HAP-1 (cell line): ENCODE results near the gene HPSE2.

ENCODE experiments used
- DNase-seq, 2 experiments: peaks; one replicate each; pipeline ENCODE4 v3.0.0-alpha.2; 2016 to 2020; ENCODE audit warnings: low spot score in 2 of 2
- H3K27me3 ChIP-seq: fragments of 250-450 bp; sonication (Bioruptor Pico); 2 replicates; pipeline ENCODE4 v1.5.1; 2020; ENCODE audit warnings: low read depth, mild to moderate bottlenecking, moderate library complexity
- H3K36me3 ChIP-seq: fragments of 250-450 bp; sonication (Bioruptor Pico); replicated peaks from 2 replicates; pipeline ENCODE4 v1.5.1; 2020; ENCODE audit warnings: mild to moderate bottlenecking
- H3K4me1 ChIP-seq: fragments of 250-450 bp; sonication (Bioruptor Pico); 2 replicates; pipeline ENCODE4 v1.5.1; 2020; ENCODE audit warnings: mild to moderate bottlenecking
- H3K4me3 ChIP-seq: fragments of 250-450 bp; sonication (Bioruptor Pico); 2 replicates; pipeline ENCODE4 v1.5.1; 2020; ENCODE audit warnings: mild to moderate bottlenecking, moderate library complexity
- H3K9me3 ChIP-seq: fragments of 250-450 bp; sonication (Bioruptor Pico); 2 replicates; pipeline ENCODE4 v1.5.1; 2020; ENCODE audit warnings: mild to moderate bottlenecking, moderate library complexity
- in situ Hi-C: fragments of 300-500 bp; cut with MboI; formaldehyde crosslinking; loops from 3 replicates; pipeline ENCODE4 v1.14.3; 2020; ENCODE audit warnings: low sequenced_read_pairs, inconsistent platforms, mixed read lengths

HPSE2 gene

GRCh38 chr10:98956576-98957260 lies 278.9 kb downstream of the HPSE2 start:
- Histone ChIP-seq H3K4me1 (peaks cover 21% of the 10 kb centered on the region), H3K27me3 (no peaks in the 10 kb centered on the region), H3K9me3 (no peaks in the 10 kb centered on the region), H3K36me3 (no peaks in the 10 kb centered on the region), H3K4me3 (no peak overlapping the region)
- in situ Hi-C loops: no loop called here
- DNase-seq: no peak

DNA sequence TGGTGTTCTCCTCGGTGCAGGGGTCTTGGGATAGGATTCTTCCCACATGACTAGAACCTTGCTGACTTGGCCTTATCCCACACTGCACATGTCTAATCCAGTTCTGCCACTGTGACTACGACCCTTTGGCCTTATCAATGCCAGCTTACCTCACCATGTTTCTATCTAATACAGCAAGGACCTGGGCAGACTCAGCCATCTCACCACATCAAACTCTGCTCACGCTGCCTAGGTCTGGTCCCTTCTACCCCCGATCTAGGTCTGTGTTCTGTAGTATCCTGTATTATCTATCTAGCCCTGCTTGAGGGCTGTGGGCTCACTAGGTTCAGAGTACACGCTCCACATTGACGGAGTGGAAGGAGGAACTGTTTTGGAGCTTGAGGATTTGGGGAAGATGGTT lies 282.4 kb downstream of the HPSE2 start:
- peaks cover 3% of the 10 kb centered on the region for H3K4me1 ChIP-seq
- in situ Hi-C loops: no loop called here
- DNase-seq: no peak
- H3K36me3 ChIP-seq: no peaks in the 10 kb centered on the region
- no peaks in the 10 kb centered on the region; the same call in none of the 2 replicates for H3K27me3 ChIP-seq
- no peaks in the 10 kb centered on the region for H3K9me3 ChIP-seq
- H3K4me3 ChIP-seq: no peak overlapping the region

DNA sequence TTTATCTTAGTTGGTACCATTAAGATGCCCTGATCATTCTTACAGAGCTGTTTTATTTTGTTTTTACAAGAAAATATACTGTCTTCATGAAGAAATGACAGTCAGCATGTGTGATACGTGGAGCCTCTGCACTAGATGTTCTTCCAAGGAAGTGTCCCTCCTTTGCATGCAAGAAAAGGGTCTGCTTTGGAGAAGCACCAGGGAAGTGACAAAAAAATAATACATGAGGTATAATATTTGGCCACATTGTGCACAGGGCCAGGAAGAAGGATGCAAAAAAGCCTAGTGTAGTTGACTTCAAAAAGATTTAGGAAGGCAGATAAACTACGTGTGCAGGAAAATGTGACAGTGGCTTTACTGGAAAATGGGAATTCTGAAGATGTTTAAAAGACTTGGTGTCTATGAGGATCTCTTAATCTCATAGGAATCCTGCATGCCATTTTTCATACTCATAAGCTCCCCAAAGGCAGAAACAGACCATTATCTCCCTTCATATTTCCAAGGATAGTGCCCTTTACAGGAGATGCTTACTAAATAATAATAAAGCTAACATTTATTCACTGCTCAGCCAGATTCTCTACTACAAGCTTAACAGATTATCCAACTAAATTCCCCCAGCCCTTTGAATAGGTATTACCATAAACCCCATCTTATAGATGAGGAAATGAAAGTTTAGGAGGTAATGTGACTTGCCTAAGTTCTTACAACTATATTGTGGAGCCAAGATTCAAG lies 284.2 kb downstream of the HPSE2 start:
- Histone ChIP-seq H3K36me3 (no peaks in the 10 kb centered on the region), H3K9me3 (no peaks in the 10 kb centered on the region), H3K27me3 (no peaks in the 10 kb centered on the region; the same call in none of the 2 replicates), H3K4me1 (no peaks in the 10 kb centered on the region), H3K4me3 (no peak overlapping the region)
- DNase-seq: no peak
- in situ Hi-C loops: no loop called here

GRCh38 chr10:98950106-98950505 lies 285.5 kb downstream of the HPSE2 start:
- Histone ChIP-seq H3K4me3 (no peak overlapping the region), H3K4me1 (no peaks in the 10 kb centered on the region), H3K9me3 (no peaks in the 10 kb centered on the region), H3K36me3 (no peaks in the 10 kb centered on the region), H3K27me3 (no peaks in the 10 kb centered on the region; the same call in none of the 2 replicates)
- no peak for DNase-seq
- in situ Hi-C loops: no loop called here

- H3K27me3 ChIP-seq: no peaks in the 10 kb centered on the region; the same call in none of the 2 replicates
- H3K4me3 ChIP-seq: no peak overlapping the region
- DNase-seq: no peak
- in situ Hi-C loops: no loop called here
- H3K36me3 ChIP-seq: no peaks in the 10 kb centered on the region
- H3K4me1 ChIP-seq: no peaks in the 10 kb centered on the region
- no peaks in the 10 kb centered on the region for H3K9me3 ChIP-seq
These were observed 286.3 kb downstream of the HPSE2 start for GRCh38 chr10:98949306-98949705.

- H3K27me3 ChIP-seq: no peaks in the 10 kb centered on the region
- H3K4me3 ChIP-seq: no peak overlapping the region
- no peaks in the 10 kb centered on the region for H3K4me1 ChIP-seq
- no peaks in the 10 kb centered on the region for H3K36me3 ChIP-seq
- H3K9me3 ChIP-seq: no peaks in the 10 kb centered on the region
- in situ Hi-C loops: no loop called here
- DNase-seq: no peak
These were observed 292.0 kb downstream of the HPSE2 start for GRCh38 chr10:98943681-98944080.

- Histone ChIP-seq H3K9me3 (no peaks in the 10 kb centered on the region), H3K4me1 (no peaks in the 10 kb centered on the region), H3K4me3 (no peak overlapping the region), H3K27me3 (no peaks in the 10 kb centered on the region), H3K36me3 (no peaks in the 10 kb centered on the region)
- in situ Hi-C loops: no loop called here
- DNase-seq: no peak
These were observed 305.9 kb downstream of the HPSE2 start for GRCh38 chr10:98929709-98930108.

DNA sequence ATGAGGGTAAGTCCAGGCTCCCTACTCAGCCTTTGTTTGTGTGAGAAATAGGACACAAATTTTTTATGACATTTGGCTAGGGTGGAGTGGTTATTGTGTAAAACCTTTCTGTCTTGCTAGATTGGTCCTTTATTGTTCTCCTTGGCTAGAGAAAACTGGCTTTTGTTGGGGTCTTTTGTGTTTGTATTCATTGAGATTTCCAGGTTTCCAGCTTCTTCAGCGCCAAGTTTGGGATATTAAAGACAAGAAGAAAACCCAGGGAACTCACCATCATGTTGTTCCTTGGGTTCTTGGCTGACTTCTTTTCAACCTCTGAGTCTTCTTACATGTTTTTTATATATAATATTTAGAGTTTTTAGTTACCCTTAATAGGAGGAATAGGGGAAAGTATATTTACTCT lies 310.0 kb downstream of the HPSE2 start:
- no peak for DNase-seq
- Histone ChIP-seq H3K4me1 (no peaks in the 10 kb centered on the region), H3K9me3 (no peaks in the 10 kb centered on the region), H3K4me3 (no peak overlapping the region), H3K36me3 (no peaks in the 10 kb centered on the region), H3K27me3 (no peaks in the 10 kb centered on the region)
- in situ Hi-C loops: no loop called here

GRCh38 chr10:98924526-98924925 lies 311.1 kb downstream of the HPSE2 start:
- no peaks in the 10 kb centered on the region for H3K27me3 ChIP-seq
- in situ Hi-C loops: no loop called here
- no peak for DNase-seq
- no peaks in the 10 kb centered on the region for H3K9me3 ChIP-seq
- H3K4me3 ChIP-seq: no peak overlapping the region
- no peaks in the 10 kb centered on the region for H3K4me1 ChIP-seq
- no peaks in the 10 kb centered on the region for H3K36me3 ChIP-seq

DNA sequence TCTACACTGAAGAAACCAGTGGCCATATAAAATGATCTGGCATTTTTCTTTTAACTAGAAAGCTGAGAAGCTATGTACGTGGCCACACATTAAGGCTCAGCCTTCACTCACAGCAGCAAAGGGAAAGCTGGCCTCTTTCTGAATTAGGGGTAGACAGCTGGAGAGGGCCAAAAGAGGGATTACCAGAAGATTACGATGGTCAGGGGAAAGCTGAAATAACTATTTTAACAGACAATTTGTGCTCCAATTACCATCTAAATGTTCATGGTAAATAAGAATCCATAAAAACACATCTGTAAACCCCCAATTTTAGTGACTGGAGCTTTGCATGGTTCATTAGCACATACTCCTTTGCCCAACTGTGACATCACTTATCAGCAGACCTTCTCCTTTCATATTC lies 314.3 kb downstream of the HPSE2 start:
- in situ Hi-C loops: no loop called here
- Histone ChIP-seq H3K9me3 (no peaks in the 10 kb centered on the region), H3K4me1 (no peaks in the 10 kb centered on the region), H3K27me3 (no peaks in the 10 kb centered on the region), H3K4me3 (no peak overlapping the region), H3K36me3 (no peaks in the 10 kb centered on the region)
- DNase-seq: no peak

DNA sequence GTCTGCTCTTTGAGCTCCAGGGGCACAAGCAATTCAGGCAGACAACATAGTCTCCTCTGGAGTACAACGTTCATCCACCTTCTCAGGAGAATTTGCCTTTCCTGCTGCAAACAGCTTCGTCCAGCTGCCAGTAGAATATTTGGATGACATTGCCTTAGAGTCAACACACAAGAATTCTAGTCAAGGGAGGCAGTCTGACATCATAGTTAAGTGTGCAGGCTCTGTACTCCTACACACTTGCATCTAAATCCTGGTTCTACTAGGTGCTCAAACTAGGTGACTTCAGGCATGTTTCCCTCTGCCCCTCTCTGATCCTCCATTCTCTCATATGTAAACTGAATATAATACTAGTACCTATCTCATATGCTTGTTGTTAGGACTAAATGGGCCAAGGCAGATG lies 314.8 kb downstream of the HPSE2 start:
- DNase-seq: no peak
- H3K4me1 ChIP-seq: no peaks in the 10 kb centered on the region
- H3K9me3 ChIP-seq: no peaks in the 10 kb centered on the region
- H3K4me3 ChIP-seq: no peak overlapping the region
- no peaks in the 10 kb centered on the region for H3K36me3 ChIP-seq
- in situ Hi-C loops: no loop called here
- no peaks in the 10 kb centered on the region for H3K27me3 ChIP-seq

DNA sequence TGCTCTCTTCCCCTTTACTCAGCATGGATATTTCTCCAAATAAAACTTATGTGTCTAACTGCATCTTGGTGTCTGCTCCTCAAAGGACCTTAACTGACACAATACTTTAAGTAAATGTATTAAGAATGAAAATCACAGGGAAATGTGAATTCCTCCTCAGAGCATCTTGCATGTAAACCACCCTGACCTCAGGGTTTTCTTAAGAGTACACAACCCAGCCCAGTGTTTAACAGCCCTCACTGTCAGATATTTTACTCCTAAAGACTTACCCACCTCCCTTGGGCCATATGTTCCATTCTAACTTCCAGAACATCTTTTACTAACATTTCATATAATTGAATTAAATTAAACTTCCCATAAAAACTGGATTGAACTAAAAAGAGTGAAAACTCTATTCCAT lies 315.3 kb downstream of the HPSE2 start:
- in situ Hi-C loops: no loop called here
- Histone ChIP-seq H3K4me1 (no peaks in the 10 kb centered on the region), H3K4me3 (no peak overlapping the region), H3K9me3 (no peaks in the 10 kb centered on the region), H3K36me3 (no peaks in the 10 kb centered on the region), H3K27me3 (no peaks in the 10 kb centered on the region)
- no peak for DNase-seq

GRCh38 chr10:98919899-98920298 lies 315.8 kb downstream of the HPSE2 start:
- in situ Hi-C loops: no loop called here
- no peak overlapping the region for H3K4me3 ChIP-seq

DNA sequence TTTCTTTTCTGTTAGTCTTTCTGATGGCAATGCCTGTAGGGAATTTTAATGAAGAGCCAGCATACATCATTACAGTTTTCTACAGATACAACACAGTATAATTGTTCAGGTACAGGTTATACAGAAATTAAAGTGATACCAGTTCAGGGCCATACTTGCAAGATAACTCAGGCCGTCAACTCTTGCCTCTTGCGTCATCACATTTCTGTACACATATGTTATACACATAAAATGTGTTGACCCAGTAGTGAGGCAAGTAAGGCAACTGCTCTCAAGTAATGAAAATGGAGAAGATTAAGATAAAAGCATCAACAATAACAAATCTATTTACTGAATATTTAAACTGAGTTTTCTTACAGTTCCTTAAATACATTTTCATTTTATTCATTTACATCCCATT lies 317.8 kb downstream of the HPSE2 start:
- H3K4me1 ChIP-seq: no peaks in the 10 kb centered on the region
- in situ Hi-C loops: no loop called here
- H3K4me3 ChIP-seq: no peak overlapping the region
- 0 out of 2 replicates have a peak, but pooled peaks cover 3% of the 10 kb centered on the region for H3K27me3 ChIP-seq
- DNase-seq: no peak
- no peaks in the 10 kb centered on the region for H3K36me3 ChIP-seq
- H3K9me3 ChIP-seq: no peaks in the 10 kb centered on the region

More at GRCh38 chr10:98919899-98920298, 315.8 kb downstream of the HPSE2 start:
- Histone ChIP-seq H3K9me3 (no peaks in the 10 kb centered on the region), H3K4me1 (no peaks in the 10 kb centered on the region), H3K27me3 (no peaks in the 10 kb centered on the region), H3K36me3 (no peaks in the 10 kb centered on the region)
- DNase-seq: no peak
